Epidermal melanocyte (primary cell): Measurements from ENCODE around the gene TLN1.
A peak's percentile ranks its signal among the peaks of the same experiment; 100 is the strongest.

ENCODE experiments used
- DNase-seq: peaks from one replicate; pipeline ENCODE4 v3.0.0; 2011; ENCODE audit warnings: low spot score; ENCODE audit not compliant: insufficient read length

TLN1 gene

GRCh38 chr9:35732185-35732799 is at the start of gene TLN1, which contains the start of gene CREB3:
TSS of gene TLN1 (minus strand) at chr9:35732195. CDS start at chr9:35725694, 6,501 bp downstream.
TSS of gene CREB3 (plus strand) at chr9:35732666. CDS start at chr9:35732773, 107 bp downstream.
- peak; percentile 88 for DNase-seq

- DNase-seq = no peak
Measured at GRCh38 chr9:35781066-35781465, 49.1 kb upstream of the TLN1 start.

GRCh38 chr9:35778496-35778895 is 46.5 kb upstream of the TLN1 start:
- DNase-seq = no peak

GRCh38 chr9:35776018-35776417 is 44.0 kb upstream of the TLN1 start:
- DNase-seq = no peak

- no peak for DNase-seq
Measured at GRCh38 chr9:35774907-35775635, 43.1 kb upstream of the TLN1 start.

- DNase-seq = no peak
Measured at GRCh38 chr9:35771943-35772342, 39.9 kb upstream of the TLN1 start.

GRCh38 chr9:35771534-35771933 is 39.5 kb upstream of the TLN1 start:
- DNase-seq = peak; percentile 35

- DNase-seq = no peak
Measured at GRCh38 chr9:35771075-35771433, 39.1 kb upstream of the TLN1 start.

- no peak for DNase-seq
Measured at GRCh38 chr9:35769763-35770162, 37.8 kb upstream of the TLN1 start.

- no peak for DNase-seq
Measured at GRCh38 chr9:35767458-35767857, 35.5 kb upstream of the TLN1 start.

GRCh38 chr9:35766997-35767396 is 35.0 kb upstream of the TLN1 start:
- no peak for DNase-seq

- DNase-seq = no peak
Measured at GRCh38 chr9:35763803-35764202, 31.8 kb upstream of the TLN1 start.

- DNase-seq = no peak
Measured at GRCh38 chr9:35763181-35763580, 31.2 kb upstream of the TLN1 start.

GRCh38 chr9:35760651-35761050 is 28.7 kb upstream of the TLN1 start:
- no peak for DNase-seq

- DNase-seq = no peak
Measured at GRCh38 chr9:35759795-35760194, 27.8 kb upstream of the TLN1 start.

GRCh38 chr9:35758475-35759050 is 26.6 kb upstream of the TLN1 start:
- no peak for DNase-seq

GRCh38 chr9:35757892-35758275 is 25.9 kb upstream of the TLN1 start:
- DNase-seq = no peak

- DNase-seq = no peak
Measured at GRCh38 chr9:35757226-35757891, 25.4 kb upstream of the TLN1 start.

- no peak for DNase-seq
Measured at GRCh38 chr9:35756275-35757225, 24.6 kb upstream of the TLN1 start.

- no peak for DNase-seq
Measured at GRCh38 chr9:35755071-35755470, 23.1 kb upstream of the TLN1 start.

- no peak for DNase-seq
Measured at GRCh38 chr9:35754264-35754663, 22.3 kb upstream of the TLN1 start, which contains the start of gene MSMP. TSS of gene MSMP (minus strand) at chr9:35754276. CDS start at chr9:35754129, 147 bp downstream.
